T-helper 9 cell (primary cell): Measurements from ENCODE around the gene PRIMA1.

Source experiments
- DNase-seq: peaks from one replicate; pipeline ENCODE4 v3.0.0-alpha.2; 2020

PRIMA1 gene

DNA sequence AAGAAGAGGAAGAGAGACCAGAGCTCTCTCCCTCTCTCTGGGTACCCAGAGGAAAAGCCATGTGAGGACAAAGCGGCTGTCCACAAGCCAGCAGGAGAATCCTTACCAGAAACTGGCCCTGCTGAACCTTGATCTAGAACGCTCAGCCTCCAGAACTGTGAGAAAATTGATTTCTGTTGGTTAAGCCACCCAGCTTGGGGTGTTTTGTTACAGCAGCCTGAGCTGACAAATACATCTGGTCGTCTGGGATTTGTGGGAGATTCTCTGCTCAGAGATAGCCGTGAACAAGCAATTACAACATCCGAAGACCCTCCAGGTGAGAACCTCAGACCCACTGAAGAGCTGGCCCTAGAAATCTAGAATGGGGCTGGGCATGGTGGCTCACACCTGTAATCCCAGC lies 6.5 kb upstream of the PRIMA1 start:
- no peak for DNase-seq

GRCh38 chr14:93793555-93794324 lies 5.5 kb upstream of the PRIMA1 start:
- no peak for DNase-seq

- no peak for DNase-seq
Observed at GRCh38 chr14:93792391-93792790, 4.1 kb upstream of the PRIMA1 start.

GRCh38 chr14:93790966-93791365 lies 2.7 kb upstream of the PRIMA1 start:
- DNase-seq = no peak

DNA sequence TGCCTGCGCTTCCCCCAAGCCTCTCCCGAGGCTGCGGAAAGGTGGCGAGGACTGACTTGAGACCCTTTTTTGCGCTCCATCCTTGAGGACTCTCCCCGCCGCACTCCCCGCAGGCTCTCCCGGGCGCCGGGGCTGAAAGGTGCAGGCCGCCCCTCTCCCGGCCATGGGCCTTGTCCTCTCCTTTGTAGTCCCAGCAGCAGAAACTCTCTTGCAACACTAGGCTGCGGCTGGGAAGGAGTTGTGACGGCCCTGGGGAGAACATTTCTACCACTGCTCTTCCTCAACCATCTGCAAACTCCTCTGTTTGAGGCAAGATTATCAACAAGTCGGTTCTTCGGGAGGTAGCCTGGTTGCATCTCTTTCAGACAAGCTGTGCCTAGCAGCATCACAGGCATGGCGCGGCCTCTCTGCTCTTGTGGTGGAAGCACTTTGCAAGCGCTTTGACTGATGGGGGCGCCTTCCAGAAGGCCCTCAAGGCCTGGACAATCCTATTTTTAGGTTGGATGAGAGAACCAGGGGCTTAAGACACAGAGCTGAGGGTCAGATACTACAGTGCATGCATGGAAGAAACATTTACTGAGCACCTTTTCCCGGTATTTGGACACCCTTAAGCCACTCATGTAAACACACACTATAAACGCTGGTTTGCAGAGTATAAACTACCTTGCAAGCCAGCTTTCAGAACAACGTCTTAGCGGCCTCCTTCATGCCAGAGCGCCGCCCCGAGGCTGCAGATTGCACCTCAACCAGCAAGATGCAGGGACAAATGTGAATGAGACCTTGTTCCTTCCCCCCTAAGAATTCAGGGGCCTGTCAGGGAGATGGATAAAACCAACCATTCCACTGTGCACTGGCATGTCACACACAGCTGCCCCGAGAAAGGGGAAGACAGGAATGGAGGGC lies 1.2 kb upstream of the PRIMA1 start:
- no peak for DNase-seq

DNA sequence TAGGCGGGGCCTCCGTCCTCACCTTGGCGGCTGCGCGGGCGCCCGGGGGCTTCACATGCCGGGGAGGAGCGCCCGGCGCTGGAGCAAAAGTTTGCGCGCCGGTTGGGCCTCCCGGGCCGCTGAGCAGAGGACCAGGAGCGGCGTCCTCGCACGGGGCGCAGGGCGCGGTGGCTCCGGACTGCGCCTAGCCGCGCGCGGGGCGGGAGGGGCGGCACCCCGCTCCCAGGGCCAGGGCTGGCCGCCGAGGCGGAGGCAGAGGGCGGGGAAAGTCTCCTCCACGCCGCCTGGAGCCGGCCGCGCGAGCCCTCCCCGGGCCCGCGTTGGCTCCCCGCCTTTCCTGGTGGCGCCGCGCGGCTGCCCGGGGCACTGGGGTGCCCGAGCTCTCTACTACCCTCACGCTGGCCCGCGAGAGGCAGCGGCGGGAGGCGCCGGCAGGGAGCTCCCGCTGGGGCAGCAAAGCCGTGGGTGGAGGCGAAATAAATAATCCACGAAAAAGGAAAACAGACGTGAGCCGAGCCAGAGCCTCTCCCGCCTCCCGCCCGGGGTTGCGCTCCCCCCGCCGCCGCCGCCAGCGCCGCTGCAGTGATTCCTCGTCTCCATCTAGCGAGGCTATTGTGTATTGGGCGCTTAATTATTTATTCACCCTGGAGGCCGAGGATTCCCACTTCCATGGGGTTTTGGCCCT lies 400 bp upstream of the PRIMA1 start:
- DNase-seq = no peak

GRCh38 chr14:93787465-93788292 lies 606 bp downstream of the PRIMA1 start:
- DNase-seq = no peak

- no peak for DNase-seq
Observed at GRCh38 chr14:93785423-93785822, 2.9 kb downstream of the PRIMA1 start.

DNA sequence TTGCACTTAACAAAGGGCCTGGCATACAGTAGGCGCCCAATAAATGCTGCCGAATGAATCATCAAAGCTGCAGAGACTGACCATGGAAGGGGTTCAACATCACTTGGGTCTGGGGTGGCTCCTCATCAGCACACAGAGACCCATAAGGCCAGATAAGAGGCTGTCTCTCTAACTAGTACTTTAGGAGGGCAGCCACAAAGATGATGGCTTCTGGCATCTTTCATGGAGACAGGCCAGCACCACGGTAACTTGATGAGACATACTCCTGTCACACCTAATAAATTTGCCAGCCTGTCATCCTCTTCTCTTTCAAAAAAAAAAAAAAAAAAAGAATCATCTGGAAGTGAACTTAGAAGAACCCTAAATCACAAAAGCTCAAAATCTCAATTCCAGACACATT lies 3.4 kb downstream of the PRIMA1 start:
- DNase-seq = no peak

DNA sequence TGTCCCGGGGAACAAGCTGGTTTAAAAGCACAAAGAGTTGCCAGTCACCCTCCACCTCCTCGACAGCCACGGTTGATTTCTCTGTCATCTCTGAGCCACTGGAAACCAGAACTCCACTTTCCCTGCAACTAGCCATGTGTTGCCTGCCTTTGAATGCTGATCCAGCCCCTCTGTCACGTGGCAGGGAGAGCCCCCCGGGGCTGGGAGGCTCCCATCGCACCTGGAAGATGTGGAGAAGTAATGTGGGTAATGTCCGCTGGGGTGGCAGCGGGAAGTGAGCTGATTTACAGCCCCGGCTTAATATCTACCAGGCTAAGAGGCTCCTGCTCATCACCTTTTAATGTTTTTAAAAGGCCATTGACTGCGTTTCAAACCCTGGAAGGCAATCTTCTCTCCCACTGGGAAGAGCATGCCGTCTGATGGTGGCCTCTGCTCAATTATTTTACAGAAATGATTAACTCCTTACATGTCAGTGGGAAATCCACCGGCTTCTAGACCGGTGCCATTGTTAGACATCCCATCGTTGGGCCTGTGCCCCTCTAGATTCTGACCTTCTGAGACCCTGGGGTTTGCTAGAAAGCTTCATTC lies 7.4 kb downstream of the PRIMA1 start:
- no peak for DNase-seq

DNA sequence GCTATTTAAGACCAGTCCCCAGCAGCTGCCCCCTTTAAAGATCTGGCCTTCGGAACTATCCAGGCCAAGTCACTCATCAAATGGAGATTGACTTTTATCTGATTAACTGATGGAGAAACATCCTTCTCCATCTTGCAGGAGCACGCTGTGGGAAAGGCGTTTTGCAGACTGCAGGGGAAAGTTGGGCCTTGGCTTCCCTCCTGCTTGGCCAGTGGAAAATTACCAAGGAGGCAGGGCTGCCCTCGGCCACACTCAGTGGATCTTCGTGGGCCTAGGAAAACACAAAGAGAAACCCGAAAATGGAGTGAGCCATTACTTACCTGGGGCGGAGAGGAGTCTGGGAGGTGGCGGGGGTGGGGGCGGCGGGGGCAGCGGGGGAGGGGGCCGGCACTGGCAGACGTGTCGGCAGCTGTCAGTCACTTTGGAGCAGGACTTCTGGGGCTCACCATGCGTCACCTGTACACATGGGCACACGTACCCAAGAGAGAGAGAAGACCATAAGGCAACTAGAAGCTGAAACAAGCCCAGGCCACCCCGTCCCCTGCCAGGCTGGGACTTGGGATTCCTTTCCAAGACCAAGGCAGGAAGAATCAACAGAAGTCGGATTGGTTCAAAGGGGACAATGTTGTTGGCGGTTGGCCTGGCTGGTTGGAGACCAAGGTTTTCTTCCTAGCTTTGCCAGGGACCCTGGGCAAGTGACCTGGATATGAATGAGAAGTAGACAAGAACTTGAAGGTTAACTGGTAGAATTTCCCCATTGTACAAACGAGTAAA lies 9.2 kb downstream of the PRIMA1 start:
- no peak for DNase-seq

- no peak for DNase-seq
Observed at GRCh38 chr14:93778453-93778852, 9.8 kb downstream of the PRIMA1 start.

- DNase-seq = no peak
Observed at GRCh38 chr14:93775744-93776143, 12.5 kb downstream of the PRIMA1 start.

GRCh38 chr14:93775158-93775557 lies 13.1 kb downstream of the PRIMA1 start:
- no peak for DNase-seq

GRCh38 chr14:93772263-93772662 lies 16.0 kb downstream of the PRIMA1 start:
- DNase-seq = no peak

DNA sequence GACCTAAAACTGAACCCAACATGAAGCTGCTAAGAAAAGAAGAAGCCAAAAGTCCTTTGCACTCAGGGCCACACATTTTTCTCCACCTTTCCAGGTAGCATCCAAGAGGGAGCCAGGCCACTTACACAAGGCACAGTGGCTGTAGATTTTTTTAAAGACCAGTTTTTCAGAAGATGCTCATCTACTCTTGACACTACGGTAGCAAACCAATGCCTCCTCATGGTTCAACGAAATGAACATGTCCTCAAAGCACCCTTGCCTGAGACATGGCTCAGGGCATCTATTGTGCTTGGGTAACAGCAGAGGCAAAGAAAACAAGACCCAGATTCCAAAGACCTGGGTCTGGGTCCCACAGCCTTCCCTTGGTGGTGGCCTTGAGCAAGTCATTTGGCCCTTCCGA lies 22.3 kb downstream of the PRIMA1 start:
- DNase-seq = no peak

DNA sequence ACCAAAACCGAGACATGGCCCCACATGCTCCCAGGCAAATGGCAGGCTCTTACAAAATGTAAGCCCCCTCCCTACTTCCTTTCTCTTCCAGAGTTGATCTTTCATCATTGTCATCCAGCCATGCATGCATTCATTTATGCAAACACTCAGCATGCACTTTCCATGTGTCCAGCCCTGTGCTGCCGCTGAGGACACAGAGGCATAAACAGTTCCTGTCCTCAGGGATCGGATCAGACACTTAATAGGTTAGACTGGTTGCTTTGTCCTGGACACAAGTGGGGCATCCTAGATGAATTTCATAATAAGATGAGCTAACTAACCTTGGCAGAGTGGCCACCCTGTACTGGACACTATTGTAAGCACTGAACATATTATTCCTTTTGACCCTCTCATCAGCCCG lies 23.1 kb downstream of the PRIMA1 start:
- no peak for DNase-seq

DNA sequence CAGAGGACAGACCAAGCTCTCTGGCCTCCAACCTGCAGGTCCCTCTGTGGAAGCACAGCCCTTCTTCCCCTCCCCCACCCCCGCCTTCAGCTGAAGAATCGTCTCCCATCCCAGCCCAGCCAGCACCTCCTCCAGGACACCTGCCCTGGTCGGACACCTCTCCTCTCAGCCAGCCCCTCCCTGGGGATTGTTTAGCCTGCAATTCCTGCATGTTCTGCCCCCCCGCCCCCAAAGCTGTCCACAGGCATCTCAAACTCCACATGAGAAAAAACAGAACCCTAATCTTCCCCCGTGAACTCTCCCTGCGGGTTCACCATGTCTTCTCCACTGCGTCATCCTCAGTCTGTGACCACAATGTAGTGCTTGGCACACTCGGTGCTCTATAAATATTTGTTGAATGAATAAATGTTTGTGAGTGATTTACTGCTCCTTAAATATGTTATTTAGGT lies 24.1 kb downstream of the PRIMA1 start:
- DNase-seq = no peak

- DNase-seq = no peak
Observed at GRCh38 chr14:93759719-93760307, 28.5 kb downstream of the PRIMA1 start.

DNA sequence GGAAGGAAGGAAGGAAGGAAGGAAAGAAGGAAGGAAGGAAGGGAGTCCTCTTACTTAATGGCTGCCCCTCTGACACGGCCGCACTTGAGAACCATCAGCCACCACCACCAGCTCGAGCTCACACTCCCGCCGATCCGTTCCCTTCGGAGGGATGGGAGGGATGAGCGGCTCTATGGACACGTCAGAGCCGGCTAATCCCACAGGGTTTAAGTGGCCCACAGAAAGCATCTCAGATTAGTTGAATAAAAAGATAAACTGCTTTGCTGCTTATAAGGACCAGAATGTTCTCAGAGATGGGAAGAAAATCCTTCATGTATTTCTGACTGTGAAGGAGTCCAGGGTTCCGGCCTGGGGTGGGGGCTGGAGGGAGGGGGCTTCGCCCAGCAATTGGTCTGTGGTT lies 31.1 kb downstream of the PRIMA1 start:
- no peak for DNase-seq

- DNase-seq = no peak
Observed at GRCh38 chr14:93753647-93754046, 34.6 kb downstream of the PRIMA1 start.
